K562 (cell line): Measurements from ENCODE around the gene ZFAND6. TPM values are rescaled to one million over a fixed set of nuclear protein-coding genes. Genes with fewer than 3 reads are reported as not detected.

Source experiments
- BRCA1 ChIP-seq, 2 experiments: fragments of 450-650 bp in 1 of 2; sonication (generic) in 1 of 2; formaldehyde crosslinking in 1 of 2; IDR thresholded peaks; 2 replicates each; pipeline versions ENCODE4 v1.5.0 to v1.6.1; 2017 to 2020; ENCODE audit warnings: mild to moderate bottlenecking in 1 of 2, missing genetic modification reagents in 1 of 2
- CBX2 ChIP-seq: fragments of 200-600 bp; sonication (generic); IDR thresholded peaks from one replicate; pipeline ENCODE4 v1.6.1; 2012; ENCODE audit warnings: mild to moderate bottlenecking, low read length, inconsistent platforms; ENCODE audit not compliant: insufficient read depth, poor library complexity, severe bottlenecking
- HNRNPLL ChIP-seq: fragments of 200-400 bp; formaldehyde crosslinking; IDR thresholded peaks from 2 replicates; pipeline ENCODE4 v1.6.1; 2017; ENCODE audit warnings: low read length, low read depth, mild to moderate bottlenecking; ENCODE audit not compliant: poor library complexity, severe bottlenecking
- HSF4 ChIP-seq: fragments of 250-450 bp; sonication (Bioruptor Pico); IDR thresholded peaks from 2 replicates; pipeline ENCODE4 v2.1.2; 2022; ENCODE audit warnings: mild to moderate bottlenecking, moderate library complexity, borderline replicate concordance
- KLF13 ChIP-seq: fragments of 450-650 bp; IDR thresholded peaks from 2 replicates; pipeline ENCODE4 v1.6.1; 2016; ENCODE audit warnings: missing genetic modification characterization, low read depth, mild to moderate bottlenecking, missing compliant biosample characterization, moderate library complexity, borderline replicate concordance
- MCM3 ChIP-seq: fragments of 450-650 bp; IDR thresholded peaks from 2 replicates; pipeline ENCODE4 v1.6.1; 2016
- MLX ChIP-seq, 2 experiments: fragments of 450-650 bp in 1 of 2; sonication (generic) in 1 of 2; formaldehyde crosslinking; conservative IDR thresholded peaks; 2 replicates each; pipeline versions ENCODE4 v1.4.0 to v1.8.1; 2020 to 2022; ENCODE audit warnings: mild to moderate bottlenecking in 1 of 2, missing genetic modification reagents in 1 of 2
- MYC ChIP-seq, 2 experiments: fragments of 250-450 bp in 1 of 2; sonication (Bioruptor Pico) in 1 of 2; IDR thresholded peaks; 2 replicates each; pipeline versions ENCODE4 v1.5.1 to v1.6.1; 2012 to 2021; ENCODE audit warnings: low read depth in 2 of 2, borderline replicate concordance in 1 of 2, improper control_type of control experiment in 1 of 2, low read length in 1 of 2, mild to moderate bottlenecking in 1 of 2, moderate library complexity in 1 of 2
- NUFIP1 ChIP-seq: fragments of 450-650 bp; IDR thresholded peaks from 2 replicates; pipeline ENCODE4 v1.6.1; 2018; ENCODE audit not compliant: partially characterized antibody
- PTRF ChIP-seq: fragments of 450-650 bp; IDR thresholded peaks from 2 replicates; pipeline ENCODE4 v1.6.1; 2016; ENCODE audit warnings: mild to moderate bottlenecking, missing genetic modification characterization, missing compliant biosample characterization
- SAP30 ChIP-seq: fragments of 200-600 bp; sonication (generic); IDR thresholded peaks from 2 replicates; pipeline ENCODE4 v1.6.1; 2012; ENCODE audit warnings: borderline replicate concordance, low read depth, mild to moderate bottlenecking, moderate library complexity, low read length, control low read depth, inconsistent platforms; ENCODE audit not compliant: insufficient read depth, poor library complexity, severe bottlenecking
- SMAD4 ChIP-seq: fragments of 250-450 bp; sonication (Bioruptor Pico); conservative IDR thresholded peaks from 2 replicates; pipeline ENCODE4 v1.8.0; 2021; ENCODE audit warnings: inconsistent platforms, mild to moderate bottlenecking, moderate library complexity
- SMARCA4 ChIP-seq: fragments of 450-650 bp; IDR thresholded peaks from 2 replicates; pipeline ENCODE4 v1.6.1; 2016
- SOX6 ChIP-seq: fragments of 450-650 bp; IDR thresholded peaks from 2 replicates; pipeline ENCODE4 v1.6.1; 2014; ENCODE audit warnings: mild to moderate bottlenecking
- SP2 ChIP-seq: IDR thresholded peaks from 2 replicates; pipeline ENCODE4 v1.6.1; 2011; ENCODE audit warnings: mild to moderate bottlenecking, low read depth, low read length, moderate library complexity; ENCODE audit not compliant: poor library complexity, severe bottlenecking; ENCODE audit errors: extremely low read depth
- TBP ChIP-seq: optimal IDR thresholded peaks from 2 replicates; pipeline ENCODE3; 2011; ENCODE audit warnings: low read depth, low read length, improper control_type of control experiment
- VEZF1 ChIP-seq: fragments of 200-800 bp; sonication (Bioruptor generic); IDR thresholded peaks from 2 replicates; pipeline ENCODE4 v1.6.1; 2017; ENCODE audit warnings: missing genetic modification characterization, missing compliant biosample characterization
- ZFP30 ChIP-seq: fragments of 250-450 bp; sonication (Bioruptor Pico); IDR thresholded peaks from 2 replicates; pipeline ENCODE4 v1.8.0; 2022; ENCODE audit warnings: moderate library complexity, mild to moderate bottlenecking, inconsistent platforms, borderline replicate concordance
- ZNF197 ChIP-seq: fragments of 200-800 bp; sonication (Bioruptor generic); IDR thresholded peaks from 2 replicates; pipeline ENCODE4 v1.6.1; 2016; ENCODE audit warnings: low read depth, missing genetic modification characterization, missing compliant biosample characterization
- ZNF324 ChIP-seq: fragments of 250-450 bp; sonication (Bioruptor Pico); IDR thresholded peaks from 2 replicates; pipeline ENCODE4 v1.4.0; 2020; ENCODE audit warnings: mild to moderate bottlenecking
- ZNF384 ChIP-seq: IDR thresholded peaks from 2 replicates; pipeline ENCODE4 v1.6.1; 2012; ENCODE audit warnings: low read depth, low read length, improper control_type of control experiment
- ZNF41 ChIP-seq: fragments of 250-450 bp; sonication (Bioruptor Pico); conservative IDR thresholded peaks from 2 replicates; pipeline ENCODE4 v1.4.0; 2020; ENCODE audit warnings: mild to moderate bottlenecking
- ZNF511 ChIP-seq: sonication (generic); formaldehyde crosslinking; IDR thresholded peaks from 2 replicates; pipeline ENCODE4 v1.8.0; 2022; ENCODE audit warnings: mild to moderate bottlenecking, missing genetic modification reagents
- ZNF584 ChIP-seq: fragments of 200-800 bp; sonication (Bioruptor generic); IDR thresholded peaks from 2 replicates; pipeline ENCODE4 v1.6.1; 2016; ENCODE audit warnings: low read depth, mild to moderate bottlenecking, missing genetic modification characterization, missing compliant biosample characterization
- ZNF77 ChIP-seq: fragments of 250-450 bp; sonication (Bioruptor Pico); IDR thresholded peaks from 2 replicates; pipeline ENCODE4 v1.5.0; 2020
- polyA plus RNA-seq, 8 experiments: library from polyadenylated mRNA; depleted of rRNA in 4 of 8; stranded (reverse) in 5 of 8; unstranded in 3 of 8; fragments of >200 nt; fragmentation: Nextera tagmentation in 2 of 8; fragmentation: Illumina TruSeq in 1 of 8; extraction: Ambion mirVana in 2 of 8; extraction: Trizol in 1 of 8; gene quantifications; 2 replicates each; pipeline versions ENCODE4 v1.2.1 to v1.2.3, GENCODE V29; 2011 to 2014; ENCODE audit warnings: inconsistent platforms in 1 of 8, missing spikeins in 1 of 8
- total RNA-seq, 7 experiments: library from RNA; depleted of rRNA in 6 of 7; stranded (reverse); fragments of >200 nt in 6 of 7; fragmentation: Illumina TruSeq in 2 of 7; extraction: Trizol in 2 of 7; gene quantifications; 2 replicates each; pipeline versions ENCODE4 v1.2.1 to v1.2.3, GENCODE V29; 2011 to 2021; ENCODE audit warnings: low replicate concordance in 1 of 7

ZFAND6 gene
- total and polyA plus RNA-seq, 9 of the 15 experiments (the other 6 are each of a cell fraction or from before 2014, with no cell fraction given), result 53.9 to 206 (median 88.9) TPM

GRCh38 chr15:80058851-80059785, at the start of gene ZFAND6 (continued):
- TF ChIP-seq MYC (IDR thresholded peaks at IDR 0.05; ENCODE audit: low read depth, low read length) (no peak; the same call in 1 of the 2 replicates), MYC (CRISPR knock-in tag; IDR thresholded peaks at IDR 0.05; ENCODE audit: borderline replicate concordance, low read depth) (0 out of 2 replicates have a peak, but pooled peaks have one; percentile 31), ZNF77 (CRISPR knock-in tag) (no peak), ZNF324 (CRISPR knock-in tag) (no peak), TBP (peak; percentile 87), CBX2 (no peak), NUFIP1 (no peak), ZNF41 (CRISPR knock-in tag) (no peak), VEZF1 (no peak), ZNF584 (no peak), HSF4 (CRISPR knock-in tag) (no peak), MLX (CRISPR knock-in tag; conservative IDR thresholded peaks at IDR 0.05) (no peak), ZNF197 (no peak), SP2 (no peak), KLF13 (tag) (no peak), HNRNPLL (peak; percentile 72), SMAD4 (CRISPR knock-in tag) (no peak), ZNF384 (no peak), ZNF511 (CRISPR knock-in tag) (no peak), PTRF (tag) (no peak), SOX6 (no peak), MCM3 (no peak), BRCA1 (IDR thresholded peaks at IDR 0.05) (no peak), BRCA1 (CRISPR knock-in tag; IDR thresholded peaks at IDR 0.05) (no peak), ZFP30 (CRISPR knock-in tag) (no peak), SMARCA4 (no peak), SAP30 (no peak)
